ENCODE measurements around the gene KIAA1217.
A peak's percentile ranks its signal among the peaks of the same experiment; 100 is the strongest.

KIAA1217 gene

DNA sequence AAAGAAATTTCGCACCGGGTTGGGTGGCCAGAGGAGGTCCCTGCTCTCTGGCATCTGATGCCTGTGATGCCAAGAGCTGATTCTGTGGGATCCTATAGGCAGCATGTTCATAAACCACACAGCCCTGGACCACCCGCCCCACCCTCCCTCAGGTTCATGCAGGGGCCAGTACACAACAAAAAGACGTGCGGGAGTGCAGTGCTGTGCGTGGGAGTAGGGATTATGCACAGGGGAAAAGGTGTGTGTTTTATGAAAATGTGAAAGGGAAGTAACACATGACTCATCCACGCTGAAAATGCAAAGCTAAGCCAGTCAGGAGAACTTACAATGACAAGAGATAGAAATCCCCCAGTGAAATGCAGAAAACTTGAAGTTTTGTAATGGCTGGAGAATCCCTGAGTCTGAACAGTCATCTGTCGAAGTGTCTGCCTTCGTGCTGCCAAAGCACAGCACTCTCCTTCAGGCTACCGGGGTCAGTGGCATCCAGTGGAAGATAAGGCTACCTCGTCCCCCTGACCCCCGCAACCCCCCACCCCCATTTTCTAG lies 1.1 kb downstream of the KIAA1217 start:
- peak; percentile 50 to 73 for ATAC-seq

DNA sequence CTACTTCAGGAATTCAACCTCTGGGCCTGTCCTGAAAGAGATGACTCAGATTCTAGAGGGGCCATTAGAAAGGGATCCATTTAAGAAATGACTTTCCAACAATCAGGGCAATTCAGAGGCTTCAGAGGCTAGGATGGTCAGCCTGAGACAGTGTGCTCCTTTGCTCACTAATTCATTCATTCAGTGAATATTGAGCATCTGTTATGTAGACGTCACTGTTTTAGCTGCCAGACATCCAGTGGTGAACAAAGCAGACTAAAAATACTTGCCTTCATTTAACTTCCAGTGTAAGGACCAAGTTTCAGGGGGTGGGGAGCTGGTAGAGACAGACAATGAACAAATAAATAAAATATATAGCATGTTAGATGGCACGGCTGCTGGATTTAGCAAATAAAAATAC lies 1.6 kb downstream of the KIAA1217 start:
- no peak for ATAC-seq

DNA sequence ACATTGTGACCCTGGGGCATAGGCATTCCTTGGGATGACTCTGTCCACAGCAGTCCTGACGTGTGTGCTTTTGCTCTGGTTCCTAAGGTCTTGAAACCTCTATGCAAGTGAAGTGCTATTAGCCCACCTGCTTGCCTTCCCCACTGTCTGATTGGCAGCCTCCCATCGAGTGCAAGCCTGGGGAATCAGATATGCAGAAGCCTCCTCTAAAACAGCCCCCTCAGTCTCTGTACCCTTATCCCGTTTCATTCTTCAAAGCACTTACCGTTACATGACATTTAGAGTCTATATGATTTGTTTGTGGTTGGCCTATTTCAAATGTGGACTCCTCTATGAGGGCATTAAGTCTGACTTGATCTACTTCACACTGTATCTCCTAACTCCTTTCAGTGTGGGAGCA lies 4.3 kb downstream of the KIAA1217 start:
- ATAC-seq, result no peak

DNA sequence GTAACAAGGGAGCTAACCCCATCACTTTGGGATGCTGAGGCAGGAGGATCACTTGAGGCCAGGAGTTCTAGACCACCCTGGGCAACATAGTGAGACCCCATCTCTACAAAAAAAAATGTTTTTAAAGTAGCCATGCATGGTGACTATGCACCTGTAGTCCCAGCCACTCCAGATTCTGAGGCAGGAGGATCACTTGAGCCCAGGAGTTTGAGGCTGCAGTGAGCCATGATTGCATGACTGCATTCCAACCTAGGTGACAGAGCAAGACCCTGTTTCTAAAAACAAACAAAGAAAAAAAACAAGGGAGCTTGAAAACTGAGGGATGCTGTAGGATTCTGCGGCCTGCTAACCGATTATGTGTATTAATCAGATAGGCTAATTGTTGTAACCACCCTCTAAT lies 4.9 kb downstream of the KIAA1217 start:
- ATAC-seq, result no peak

DNA sequence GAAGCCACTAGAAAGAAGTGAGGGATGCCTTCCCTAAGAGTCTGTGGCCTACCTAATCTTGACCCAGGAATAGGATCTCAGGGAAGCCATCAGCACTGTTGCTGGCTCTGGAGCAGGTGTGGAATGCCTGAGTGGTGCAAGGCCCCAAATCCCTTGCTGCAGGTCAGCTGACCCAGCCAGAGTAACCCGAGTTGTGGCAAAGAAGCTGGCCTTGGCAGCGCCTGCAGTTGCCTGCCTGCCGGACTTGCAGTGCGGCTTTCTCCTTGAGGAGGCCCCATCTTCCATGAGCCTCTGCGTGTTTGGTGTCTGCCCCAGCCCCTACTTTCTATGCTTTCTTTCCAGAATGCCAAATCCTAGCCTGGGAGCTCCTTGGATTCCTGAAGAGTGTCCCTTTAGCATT lies 5.8 kb downstream of the KIAA1217 start:
- no peak for ATAC-seq

DNA sequence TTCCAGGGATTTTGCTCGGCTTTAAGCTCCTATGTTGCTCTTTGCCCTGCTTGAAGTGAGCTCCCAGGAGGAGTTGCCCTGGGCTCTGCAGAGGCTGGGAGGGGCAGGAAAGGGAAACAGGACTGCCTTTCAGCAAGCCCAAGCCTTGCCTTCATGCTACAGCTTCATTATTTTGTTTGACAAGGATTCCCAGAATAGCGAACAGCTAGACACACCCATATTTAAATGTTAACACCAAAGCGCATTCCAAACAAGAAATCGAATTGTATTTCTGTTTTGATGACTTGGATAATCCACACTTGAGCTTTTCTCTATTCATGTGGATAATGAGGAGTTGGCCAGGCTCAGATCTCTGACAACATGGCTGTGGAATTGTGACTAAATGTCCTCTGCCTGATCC lies 6.3 kb downstream of the KIAA1217 start:
- ATAC-seq, result no peak

DNA sequence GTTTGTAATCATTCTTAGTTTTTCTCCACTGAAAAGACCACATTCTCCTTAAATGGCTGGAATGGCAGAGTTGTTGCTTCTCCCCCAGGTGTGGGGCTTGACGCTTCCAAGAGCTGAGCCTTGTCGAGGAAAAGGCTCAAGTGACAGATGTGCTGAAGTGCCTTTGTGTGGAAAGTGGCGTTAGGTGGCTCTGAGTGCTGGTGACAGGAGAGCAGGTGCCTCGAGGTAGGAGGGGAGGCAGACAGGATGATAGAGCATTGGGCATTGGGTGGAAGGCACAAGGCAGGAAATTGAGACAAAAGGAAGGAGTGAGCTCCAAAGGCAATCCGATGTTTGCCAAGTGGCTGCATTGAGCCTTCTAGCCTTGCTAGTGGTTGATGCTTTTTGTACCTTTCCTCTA lies 6.7 kb downstream of the KIAA1217 start:
- ATAC-seq, result no peak

DNA sequence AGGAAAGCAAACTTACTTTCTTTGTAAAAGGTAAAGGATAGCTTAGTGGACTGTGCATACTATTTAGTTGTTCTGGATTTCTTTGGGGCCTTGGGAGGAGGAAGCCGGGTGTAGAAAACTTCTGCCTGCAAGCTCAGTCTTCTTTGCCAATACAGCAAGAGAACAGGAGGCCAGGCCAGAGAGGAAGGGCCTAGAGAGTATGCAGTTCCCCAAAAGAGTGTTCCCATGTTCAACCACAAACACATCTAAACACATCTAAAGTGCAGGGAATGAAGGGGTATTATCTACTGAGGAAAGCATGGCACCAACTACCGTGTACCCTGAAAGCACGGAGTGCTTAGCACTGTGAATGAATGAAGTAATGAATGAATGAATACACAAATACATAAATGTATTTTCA lies 11.0 kb downstream of the KIAA1217 start:
- no peak for ATAC-seq

DNA sequence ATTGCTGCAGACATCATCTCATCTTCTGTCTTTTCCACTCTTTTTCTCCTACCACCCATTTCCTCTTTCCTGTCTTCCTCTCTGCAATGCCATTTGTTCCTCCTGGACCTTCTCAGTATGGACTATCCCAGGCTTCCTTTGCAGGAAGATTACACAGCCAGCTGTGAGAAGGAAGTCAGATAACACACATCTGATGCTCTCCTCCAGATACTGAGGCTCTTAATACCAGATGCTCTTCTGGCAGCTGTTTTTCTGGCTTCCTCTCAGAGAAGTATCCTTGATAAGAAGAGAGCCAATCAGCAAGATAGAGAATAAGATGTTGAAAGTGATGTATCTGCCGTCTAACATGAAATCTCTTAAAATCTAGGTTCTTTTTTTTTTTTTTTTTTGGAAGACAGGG lies 14.4 kb downstream of the KIAA1217 start:
- no peak for ATAC-seq

DNA sequence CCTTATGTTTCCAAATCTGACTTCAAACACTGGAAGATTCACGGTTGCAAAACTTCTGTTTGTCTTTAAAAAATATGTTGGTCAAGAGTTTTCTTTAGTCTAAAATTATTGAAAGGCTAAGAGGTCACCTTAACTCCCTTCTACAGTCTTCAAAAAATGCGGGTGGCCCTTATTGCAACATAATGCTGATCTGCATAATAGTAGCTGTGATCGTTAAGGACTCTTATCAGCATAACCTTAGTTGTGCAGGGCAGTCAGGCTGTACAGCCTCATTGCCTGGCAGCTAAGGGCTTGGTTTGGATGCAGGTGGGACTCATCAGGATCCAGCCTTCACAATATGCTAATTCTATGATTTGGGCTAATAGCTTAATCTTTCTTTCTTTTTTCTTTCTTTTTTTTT lies 15.0 kb downstream of the KIAA1217 start:
- ATAC-seq, result no peak

DNA sequence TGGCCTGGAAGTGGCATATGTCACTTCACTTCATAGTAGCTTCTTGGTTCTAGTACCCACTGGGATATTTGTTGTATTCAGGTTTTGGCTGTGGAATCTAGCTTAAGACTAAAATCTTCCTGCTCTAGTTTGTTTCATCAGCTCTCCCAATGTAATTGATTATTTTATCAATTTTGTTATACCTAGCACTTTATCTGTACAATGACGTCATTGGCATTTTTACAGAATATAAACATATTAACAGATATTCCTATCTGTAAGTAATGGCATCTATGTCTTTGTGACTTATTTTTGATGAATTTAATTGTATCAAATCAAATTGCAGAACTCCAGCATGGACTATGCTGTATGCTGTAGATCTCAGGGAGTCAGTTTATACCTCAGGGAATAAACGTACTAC lies 19.7 kb downstream of the KIAA1217 start:
- no peak for ATAC-seq

DNA sequence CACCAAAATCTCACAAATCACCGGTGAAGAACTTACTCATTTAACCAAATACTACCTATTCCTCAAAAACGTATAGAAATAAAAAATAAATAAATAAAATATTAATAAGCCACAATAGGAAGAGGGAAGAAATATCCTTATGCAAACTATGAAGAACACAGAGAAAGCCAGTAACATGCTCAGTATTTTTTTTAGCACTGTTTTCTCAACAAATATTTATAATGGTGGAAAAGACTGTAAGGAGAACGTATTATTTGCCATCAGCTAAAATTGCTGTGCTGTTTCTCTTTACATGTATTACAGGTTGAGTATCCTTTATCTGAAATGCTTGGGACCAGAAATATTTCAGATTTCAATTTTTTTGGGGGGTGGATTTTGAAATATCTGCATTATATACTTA lies 21.0 kb downstream of the KIAA1217 start:
- ATAC-seq, result no peak

DNA sequence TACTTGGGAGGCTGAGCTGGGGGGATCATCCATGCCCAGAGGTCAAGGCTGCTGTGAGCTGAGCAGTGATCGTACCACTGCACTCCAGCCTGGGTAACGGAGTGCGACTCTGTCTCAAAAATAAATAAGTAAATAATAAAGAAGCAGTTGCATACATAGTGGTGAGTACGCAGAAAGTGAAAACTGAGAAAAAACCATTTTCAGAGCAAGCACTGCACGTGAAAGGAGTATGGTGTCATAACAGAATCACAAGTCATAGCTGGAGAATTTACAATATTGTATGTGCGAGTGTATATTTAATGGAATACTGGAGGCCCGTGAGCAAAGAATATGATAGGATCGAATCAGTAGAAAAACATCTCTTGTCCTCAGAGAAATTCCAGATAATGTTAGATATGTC lies 22.3 kb downstream of the KIAA1217 start:
- no peak for ATAC-seq

DNA sequence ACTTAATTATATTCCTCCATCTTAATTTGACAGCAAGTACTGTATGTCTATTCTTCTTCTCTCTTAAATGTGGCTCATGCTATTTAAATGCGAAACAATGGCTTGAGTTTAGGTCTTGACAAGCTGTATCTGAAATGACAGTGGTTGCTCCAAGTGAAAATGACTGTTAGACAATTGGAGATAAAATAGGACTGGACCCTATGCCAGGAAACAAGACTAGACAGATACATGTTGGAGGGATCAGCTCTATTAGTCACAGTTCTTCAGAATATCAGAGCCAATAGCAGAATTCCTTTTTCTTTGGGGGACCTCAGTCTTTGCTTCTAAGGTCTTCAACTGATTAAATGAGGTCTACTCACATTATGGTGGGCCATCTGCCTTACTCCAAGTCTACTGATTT lies 25.8 kb downstream of the KIAA1217 start:
- no peak for ATAC-seq

DNA sequence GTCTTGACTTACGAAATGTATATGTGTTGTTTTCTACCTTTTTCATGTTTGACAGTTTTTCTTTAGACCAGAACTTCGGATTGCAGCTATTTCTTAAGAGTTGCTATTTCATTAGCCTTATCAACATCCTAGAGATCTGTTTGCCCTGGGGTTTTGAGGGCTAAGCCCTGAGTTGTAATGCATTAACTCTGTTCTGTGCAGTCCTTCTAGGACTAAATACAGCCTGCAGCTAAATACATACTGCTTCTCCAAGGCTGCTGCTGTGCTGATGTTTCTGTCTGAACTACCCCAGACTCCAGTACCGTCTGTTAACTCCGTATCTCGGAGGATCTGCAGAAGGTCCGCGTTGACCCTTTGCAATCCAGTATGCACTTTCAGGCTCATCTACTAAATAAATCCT lies 26.5 kb downstream of the KIAA1217 start:
- ATAC-seq, result no peak

DNA sequence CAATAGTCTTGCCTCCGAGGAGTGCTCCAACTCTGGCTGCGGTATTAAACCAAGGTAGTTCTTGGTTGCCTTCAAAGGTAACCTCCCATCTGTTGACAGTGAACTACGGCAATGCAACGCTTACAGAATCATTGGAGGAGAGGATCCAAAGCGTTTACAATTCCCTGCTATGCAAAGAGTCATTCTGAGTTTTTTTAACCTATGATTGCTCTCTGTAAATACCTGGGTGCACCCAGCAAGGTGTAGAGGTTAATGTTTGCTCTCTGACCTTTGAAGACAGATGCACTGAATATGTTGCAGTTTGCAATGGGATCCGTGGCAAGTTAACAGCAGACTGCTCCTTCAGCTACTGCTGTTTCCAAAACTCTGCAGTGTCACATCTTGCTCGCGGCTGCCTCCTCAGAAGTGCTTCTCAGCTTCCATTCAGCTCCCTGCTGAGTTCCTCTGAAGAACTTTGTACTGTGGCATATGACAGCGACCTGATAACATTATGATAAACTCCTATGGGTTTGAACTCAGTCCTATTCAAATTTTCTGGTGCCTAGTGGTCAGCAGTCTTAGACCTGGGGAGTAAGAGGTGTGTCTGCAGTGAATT lies 29.0 kb downstream of the KIAA1217 start:
- ATAC-seq, result no peak

DNA sequence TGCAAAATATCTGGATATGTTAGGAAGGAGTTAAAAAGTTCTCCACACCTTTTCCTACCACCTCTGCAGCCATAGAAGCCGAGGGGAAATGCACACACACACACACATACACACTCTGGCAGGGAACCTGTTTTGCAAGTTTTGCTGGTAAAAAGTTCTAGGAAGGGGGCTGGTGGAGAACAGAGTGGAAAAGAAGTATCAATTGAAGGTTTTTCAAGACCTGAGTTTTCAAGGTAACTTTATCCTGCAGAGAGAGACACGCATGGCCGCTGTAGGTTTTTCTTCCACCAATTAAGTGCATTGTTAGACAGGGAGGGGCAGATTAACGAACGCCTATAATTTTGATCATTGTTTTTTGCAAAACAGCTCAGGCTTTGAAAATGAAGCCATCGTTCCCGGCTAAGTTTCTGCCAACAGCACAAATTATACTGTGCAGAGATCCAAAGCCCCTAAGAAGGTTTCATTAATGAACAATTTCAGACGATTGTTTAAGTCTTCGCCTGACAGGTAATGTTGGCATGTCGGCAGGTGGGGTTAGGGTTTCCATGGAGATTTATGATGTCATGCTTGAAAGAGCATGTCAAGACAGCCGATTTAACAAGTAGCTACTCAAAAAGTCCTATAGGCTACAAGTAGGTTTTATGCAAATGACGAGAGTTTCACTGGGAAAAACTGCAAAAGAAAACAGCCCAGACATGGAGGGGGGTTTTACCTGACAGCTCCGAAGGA lies 29.7 kb downstream of the KIAA1217 start:
- no peak for ATAC-seq

DNA sequence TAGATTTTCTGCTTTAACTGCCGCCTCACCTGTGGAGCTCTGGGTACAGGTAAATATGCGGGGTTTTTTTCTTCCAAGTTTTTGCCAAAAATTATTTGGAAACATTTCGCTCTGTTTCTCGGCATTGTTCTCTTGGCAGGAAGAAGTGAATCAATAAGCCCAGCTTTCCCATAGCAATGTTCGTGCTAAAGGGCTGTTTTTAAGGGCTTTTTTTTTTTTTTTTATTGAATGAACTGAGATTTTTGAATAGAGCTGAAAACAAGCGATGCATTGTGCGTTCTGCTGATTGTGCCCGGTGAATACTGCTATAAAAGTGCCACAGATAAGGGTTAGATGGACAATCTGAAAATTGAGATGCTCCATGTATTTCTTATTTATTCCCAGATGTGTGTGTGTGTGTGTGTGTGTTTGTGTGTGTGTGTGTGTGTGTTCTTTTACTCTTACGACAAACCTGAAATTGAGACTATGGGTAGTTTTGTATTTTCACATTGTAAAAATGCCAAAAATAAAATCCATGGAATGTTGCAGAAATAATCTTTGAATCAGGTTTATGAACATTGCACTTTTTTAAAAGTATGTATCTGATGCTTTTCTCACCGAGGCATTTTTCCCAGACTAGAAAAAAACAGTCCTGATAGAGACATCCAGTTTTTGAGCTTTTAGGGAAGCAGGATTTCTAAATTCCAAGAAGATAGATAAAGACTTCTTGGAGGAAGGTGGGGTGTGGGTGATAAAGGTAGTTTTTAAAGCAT lies 30.5 kb downstream of the KIAA1217 start:
- ATAC-seq, result no peak

DNA sequence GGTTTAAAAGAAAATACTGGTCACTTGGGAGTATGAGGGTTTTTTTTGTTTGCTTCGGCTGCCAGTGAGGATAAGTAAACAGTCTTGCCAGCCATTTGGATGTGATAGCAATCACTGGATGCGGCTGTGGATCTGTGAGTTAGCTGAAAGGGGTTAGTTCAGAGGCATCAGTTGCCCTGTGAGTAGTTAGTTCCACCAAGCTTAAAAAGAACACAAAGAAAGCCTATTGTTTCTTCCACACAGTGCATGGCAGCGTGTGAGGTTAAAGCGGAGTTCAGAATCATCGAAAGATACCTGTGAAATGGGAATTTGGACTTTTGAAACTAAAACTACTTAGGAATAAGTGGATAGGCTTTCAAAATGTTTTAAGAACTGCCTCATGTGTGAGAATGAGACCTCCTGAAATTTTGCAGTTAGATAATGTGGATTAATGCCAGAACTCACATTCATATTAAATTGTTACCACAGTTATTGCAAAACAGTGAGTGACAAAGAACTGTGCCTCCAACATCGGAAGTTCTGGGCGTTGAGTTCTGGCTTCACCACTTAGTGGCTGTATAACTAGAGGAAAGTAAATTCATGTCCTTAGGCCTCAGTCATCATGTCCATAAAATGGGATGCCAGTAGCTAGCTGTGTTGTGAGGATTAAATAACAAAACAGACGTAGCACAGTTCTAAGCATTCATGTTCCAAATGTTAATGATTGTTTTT lies 31.3 kb downstream of the KIAA1217 start:
- no peak for ATAC-seq

DNA sequence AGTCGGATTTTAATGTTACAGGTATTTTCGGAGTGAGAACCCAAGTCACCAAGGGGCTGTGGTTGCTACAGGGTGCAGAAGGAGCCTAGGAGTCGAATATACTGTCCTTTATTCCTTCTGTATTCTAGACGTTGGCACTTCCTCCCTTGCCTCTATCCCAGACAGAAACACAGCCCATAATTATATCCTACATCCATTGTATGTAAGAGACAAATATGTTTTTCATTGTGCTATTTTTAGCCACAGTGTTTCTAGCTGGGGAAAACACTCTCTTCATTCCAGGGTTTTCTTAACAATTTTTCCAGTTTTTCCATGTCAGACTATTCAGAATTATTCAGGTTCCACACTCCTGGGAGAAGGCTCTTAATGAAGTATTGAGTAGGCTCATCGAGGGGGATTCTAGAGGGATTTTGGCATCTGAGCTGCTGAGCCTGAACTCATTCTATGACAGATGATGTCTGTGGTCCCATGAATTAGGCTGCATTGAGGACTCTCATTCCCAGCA lies 32.6 kb downstream of the KIAA1217 start:
- ATAC-seq, result no peak

DNA sequence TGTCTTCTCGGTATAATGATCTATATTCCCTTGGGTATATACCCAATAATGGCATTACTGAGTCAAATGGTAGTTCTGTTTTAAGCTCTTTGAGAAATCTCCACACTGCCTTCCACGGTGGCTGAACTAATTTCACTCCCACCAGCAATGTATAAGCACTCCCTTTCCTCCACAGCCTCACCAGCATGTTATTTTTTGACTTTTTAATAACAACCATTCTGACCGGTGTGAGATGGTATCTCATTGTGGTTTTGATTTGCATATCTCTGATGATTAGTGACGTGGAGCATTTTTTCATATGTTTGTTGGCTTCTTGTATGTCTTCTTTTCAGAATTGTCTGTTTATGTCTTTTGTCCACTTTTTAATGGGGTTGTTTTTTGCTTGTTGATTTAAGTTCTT lies 33.6 kb downstream of the KIAA1217 start:
- ATAC-seq, result no peak

DNA sequence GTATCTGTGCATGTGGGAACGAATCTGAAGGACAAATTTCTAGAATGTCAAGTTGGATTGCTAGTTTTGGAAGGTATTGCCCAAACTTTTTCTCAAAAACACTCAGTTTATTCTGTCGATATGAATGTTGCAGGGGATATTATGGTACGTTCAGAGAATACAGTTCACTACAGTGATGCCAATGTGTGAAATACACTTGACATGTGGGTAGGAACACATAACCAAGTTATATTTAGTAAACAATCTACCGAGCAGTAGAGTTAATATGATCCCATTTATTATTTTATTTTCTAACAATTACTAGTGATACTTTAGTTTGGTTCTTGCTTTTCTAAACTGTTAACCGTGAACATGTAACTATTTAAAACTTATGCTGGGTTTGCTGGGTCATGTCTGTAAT lies 37.4 kb downstream of the KIAA1217 start:
- ATAC-seq, result no peak

DNA sequence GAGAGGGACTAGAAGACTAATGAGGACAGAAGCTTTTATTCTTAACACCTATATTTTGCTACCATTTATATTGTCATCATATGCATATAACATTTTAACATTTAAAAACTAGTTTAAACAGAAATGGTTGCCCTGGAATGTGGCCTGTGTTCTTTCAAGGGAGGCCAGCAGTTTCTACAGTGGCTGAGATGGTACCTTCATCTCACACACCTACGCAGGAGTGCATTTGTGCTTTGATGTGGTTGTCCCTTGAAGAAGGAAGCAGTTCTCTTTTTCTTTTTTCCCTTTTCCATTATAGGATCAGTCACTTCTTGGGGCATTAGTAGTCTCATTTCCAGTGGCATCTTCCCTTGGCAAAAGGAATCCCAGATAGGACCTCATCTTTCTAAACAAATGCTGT lies 38.9 kb downstream of the KIAA1217 start:
- no peak for ATAC-seq
